Left lung (tissue), 10 donors: Measurements from ENCODE around the gene AUTS2. TPM values are rescaled to one million over a fixed set of nuclear protein-coding genes. Genes with fewer than 3 reads are reported as not detected.

Experiments
- ATAC-seq: fragments of 200-7000 bp; cut with Tn5 transposase; one replicate; pipeline ENCODE4 v1.9.1; 2020; ENCODE audit warnings: moderate library complexity
- DNase-seq, 4 donors: peaks; one replicate each; pipeline ENCODE4 v3.0.0-alpha.2; 2013 to 2020
- H3K27ac ChIP-seq, 2 donors: fragments of 200-600 bp; sonication (generic) in 1 of 2; one replicate each; pipeline versions ENCODE4 v1.5.0 to v1.8.0; 2020 to 2021
- H3K27me3 ChIP-seq, 2 donors: fragments of 200-600 bp; sonication (generic) in 1 of 2; one replicate each; pipeline versions ENCODE4 v1.5.0 to v1.8.0; 2020 to 2021
- H3K36me3 ChIP-seq, 2 donors: fragments of 200-600 bp; sonication (generic) in 1 of 2; one replicate each; pipeline versions ENCODE4 v1.5.0 to v1.8.0; 2020 to 2021
- H3K4me1 ChIP-seq, 2 donors: fragments of 200-600 bp; one replicate each; pipeline ENCODE4 v1.8.0; 2021
- H3K4me3 ChIP-seq, 2 donors: fragments of 200-600 bp; sonication (generic) in 1 of 2; one replicate each; pipeline versions ENCODE4 v1.5.0 to v1.8.0; 2020 to 2021; ENCODE audit warnings: mild to moderate bottlenecking in 1 of 2
- H3K9me3 ChIP-seq, 2 donors: fragments of 200-600 bp; sonication (generic) in 1 of 2; one replicate each; pipeline versions ENCODE4 v1.5.0 to v1.8.0; 2020 to 2021
- intact Hi-C, 2 donors: fragments of 100-400 bp; cut with DNase I; formaldehyde crosslinking; loops; one replicate each; pipeline versions ENCODE4 v1.11.2 to v1.14.2; 2022
- polyA plus RNA-seq, 6 donors: library from polyadenylated mRNA; unstranded; fragments of 120-200 nt; gene quantifications; one replicate each; pipeline ENCODE4 v1.2.1, GENCODE V29; 2013; ENCODE audit not compliant: insufficient read length in 6 of 6
- total RNA-seq, 2 donors: library from RNA; stranded (reverse); fragmentation: NEBNext Ultra II Directional; extraction: Animal tissue kit (Norgen Biotek cat#: 25700); gene quantifications; one replicate each; pipeline ENCODE4 v1.2.1, GENCODE V29; 2021
- TF ChIP-seq, protein P1 (sequence below), 2 donors: fragments of 200-600 bp; sonication (generic) in 1 of 2; IDR thresholded peaks; one replicate each; pipeline versions ENCODE4 v1.5.0 to v1.8.0; 2021; ENCODE audit warnings: antibody characterized with exemption in 2 of 2
- donor health status: DM: no; HTN: yes; CAD: no.
- donor health status: DM: no; HTN: no; CAD: no.

Gene AUTS2
- total and polyA plus RNA-seq, 8 donors = 40.4 to 119 (median 103) TPM

GRCh38 chr7:69912141-69912540, 313.9 kb downstream of the AUTS2 start:
- H3K4me3 ChIP-seq = no peak overlapping the region
- H3K9me3 ChIP-seq = peaks cover 0 to 21% of the 10 kb centered on the region in 2 donors
- no peaks in the 10 kb centered on the region for H3K27me3 ChIP-seq
- TF ChIP-seq, protein P1, sequence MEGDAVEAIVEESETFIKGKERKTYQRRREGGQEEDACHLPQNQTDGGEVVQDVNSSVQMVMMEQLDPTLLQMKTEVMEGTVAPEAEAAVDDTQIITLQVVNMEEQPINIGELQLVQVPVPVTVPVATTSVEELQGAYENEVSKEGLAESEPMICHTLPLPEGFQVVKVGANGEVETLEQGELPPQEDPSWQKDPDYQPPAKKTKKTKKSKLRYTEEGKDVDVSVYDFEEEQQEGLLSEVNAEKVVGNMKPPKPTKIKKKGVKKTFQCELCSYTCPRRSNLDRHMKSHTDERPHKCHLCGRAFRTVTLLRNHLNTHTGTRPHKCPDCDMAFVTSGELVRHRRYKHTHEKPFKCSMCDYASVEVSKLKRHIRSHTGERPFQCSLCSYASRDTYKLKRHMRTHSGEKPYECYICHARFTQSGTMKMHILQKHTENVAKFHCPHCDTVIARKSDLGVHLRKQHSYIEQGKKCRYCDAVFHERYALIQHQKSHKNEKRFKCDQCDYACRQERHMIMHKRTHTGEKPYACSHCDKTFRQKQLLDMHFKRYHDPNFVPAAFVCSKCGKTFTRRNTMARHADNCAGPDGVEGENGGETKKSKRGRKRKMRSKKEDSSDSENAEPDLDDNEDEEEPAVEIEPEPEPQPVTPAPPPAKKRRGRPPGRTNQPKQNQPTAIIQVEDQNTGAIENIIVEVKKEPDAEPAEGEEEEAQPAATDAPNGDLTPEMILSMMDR (IDR thresholded peaks at IDR 0.05) = no peak
- no peaks in the 10 kb centered on the region for H3K36me3 ChIP-seq
- intact Hi-C loops = no loop called here
- no peak for ATAC-seq
- H3K27ac ChIP-seq = no peak overlapping the region
- no peaks in the 10 kb centered on the region for H3K4me1 ChIP-seq
- peak in 1 of 4 donors; percentile 64 for DNase-seq

DNA sequence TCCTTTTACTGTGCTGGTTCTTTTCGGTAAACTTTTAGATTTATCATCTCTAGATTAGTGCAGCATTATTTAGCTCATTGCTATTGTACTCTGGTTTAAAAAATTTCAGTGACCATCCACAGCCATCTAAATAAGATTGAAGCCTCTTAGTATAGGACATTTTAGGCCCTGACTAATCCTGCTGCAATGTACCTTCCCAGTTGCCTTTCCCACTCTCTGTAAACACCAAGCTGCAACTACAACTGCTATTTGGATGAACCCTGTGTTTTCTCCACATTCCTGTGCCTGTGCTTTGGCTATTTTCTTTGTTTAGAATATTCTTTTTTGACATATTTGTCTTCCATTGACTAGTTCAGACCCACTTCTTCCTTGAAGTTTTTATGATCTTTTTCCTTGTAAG, 314.6 kb downstream of the AUTS2 start:
- H3K27me3 ChIP-seq = no peaks in the 10 kb centered on the region
- H3K4me3 ChIP-seq = no peak overlapping the region
- H3K36me3 ChIP-seq = no peaks in the 10 kb centered on the region
- H3K9me3 ChIP-seq = peaks cover 0 to 21% of the 10 kb centered on the region in 2 donors
- TF ChIP-seq, protein P1 (IDR thresholded peaks at IDR 0.05) = no peak
- no peaks in the 10 kb centered on the region for H3K4me1 ChIP-seq
- intact Hi-C loops = no loop called here
- ATAC-seq (no peak), DNase-seq (no peak)
- no peak overlapping the region for H3K27ac ChIP-seq

GRCh38 chr7:69919426-69920111, 321.3 kb downstream of the AUTS2 start:
- Histone ChIP-seq H3K9me3 (no peaks in the 10 kb centered on the region), H3K27ac (no peak overlapping the region), H3K4me3 (no peak overlapping the region), H3K27me3 (no peaks in the 10 kb centered on the region), H3K4me1 (no peaks in the 10 kb centered on the region), H3K36me3 (no peaks in the 10 kb centered on the region)
- TF ChIP-seq, protein P1 (IDR thresholded peaks at IDR 0.05) = no peak
- ATAC-seq (no peak), DNase-seq (no peak)
- intact Hi-C loops = no loop called here

GRCh38 chr7:69920797-69921196, 322.5 kb downstream of the AUTS2 start:
- Histone ChIP-seq H3K27me3 (no peaks in the 10 kb centered on the region), H3K36me3 (no peaks in the 10 kb centered on the region), H3K4me3 (no peak overlapping the region), H3K9me3 (no peaks in the 10 kb centered on the region), H3K27ac (no peak overlapping the region), H3K4me1 (no peaks in the 10 kb centered on the region)
- TF ChIP-seq, protein P1 (IDR thresholded peaks at IDR 0.05) = no peak
- ATAC-seq (no peak), DNase-seq (no peak)
- intact Hi-C loops = no loop called here

DNA sequence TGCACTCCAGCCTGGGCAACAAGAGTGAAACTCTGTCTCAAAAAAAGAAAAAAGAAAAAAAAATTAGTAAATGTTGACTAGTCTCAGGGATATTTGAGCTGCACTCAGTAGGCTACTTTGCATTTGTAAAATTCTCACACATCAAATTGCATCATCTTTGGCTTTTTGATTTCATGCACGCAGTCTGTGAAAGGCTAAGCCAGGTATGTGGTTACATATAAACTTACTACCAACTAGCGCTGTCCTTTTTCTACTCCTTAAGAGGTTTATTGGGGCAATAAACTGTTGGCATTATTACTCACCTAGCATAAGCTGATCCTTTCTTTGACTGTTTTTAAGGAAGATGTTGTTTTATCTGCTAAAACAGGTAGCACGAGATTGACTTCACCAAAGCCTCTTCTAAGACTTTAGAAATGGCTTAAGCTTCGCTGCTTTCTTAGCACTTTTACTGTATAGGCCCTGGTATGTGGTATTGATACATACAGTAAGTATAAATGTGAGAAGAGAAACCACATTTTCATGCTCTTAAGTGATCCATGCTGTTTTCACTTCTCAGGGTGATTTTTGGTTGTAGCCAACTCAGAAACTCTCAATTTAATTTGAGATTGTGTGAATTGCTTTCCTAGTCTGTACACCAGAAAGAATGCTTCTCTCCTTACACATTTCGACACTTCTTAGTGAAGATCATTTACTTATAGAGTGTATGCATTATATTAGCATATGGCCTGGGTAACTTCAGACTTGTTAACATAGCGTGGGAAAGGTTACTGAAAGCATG, 323.9 kb downstream of the AUTS2 start:
- H3K4me3 ChIP-seq = no peak overlapping the region
- no peaks in the 10 kb centered on the region for H3K36me3 ChIP-seq
- TF ChIP-seq, protein P1 (IDR thresholded peaks at IDR 0.05) = no peak
- H3K27me3 ChIP-seq = no peaks in the 10 kb centered on the region
- ATAC-seq = no peak
- no peak for DNase-seq
- H3K27ac ChIP-seq = no peak overlapping the region
- no peaks in the 10 kb centered on the region for H3K4me1 ChIP-seq
- H3K9me3 ChIP-seq = no peaks in the 10 kb centered on the region
- intact Hi-C loops = no loop called here
